IPS DF 19.7 (cell line): ENCODE data around the gene BACE1-AS.

Experiments used
- DNase-seq: peaks from one replicate; pipeline ENCODE4 v3.0.0-alpha.2; 2013; ENCODE audit warnings: low read depth, low spot score

Gene BACE1-AS

DNA sequence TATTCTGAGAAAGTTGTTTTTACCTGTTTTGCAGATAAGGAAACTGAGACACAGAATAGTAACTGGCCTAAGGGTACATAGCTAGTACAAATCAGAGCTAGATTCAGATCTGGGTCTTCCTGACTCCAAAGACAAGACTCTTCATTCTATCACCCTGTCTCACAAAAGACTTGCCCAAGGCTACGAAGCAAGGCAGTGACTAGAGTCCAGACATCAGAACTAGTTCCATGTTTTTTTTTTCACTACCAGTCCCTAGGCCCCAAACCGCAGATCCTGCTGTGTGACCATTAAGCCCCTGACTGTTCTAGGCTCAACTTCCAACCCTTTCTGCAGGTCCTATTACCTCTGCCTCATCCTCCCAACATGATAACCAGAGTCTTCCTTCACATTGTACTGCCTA, 1.5 kb downstream of the BACE1-AS start:
- no peak for DNase-seq

DNA sequence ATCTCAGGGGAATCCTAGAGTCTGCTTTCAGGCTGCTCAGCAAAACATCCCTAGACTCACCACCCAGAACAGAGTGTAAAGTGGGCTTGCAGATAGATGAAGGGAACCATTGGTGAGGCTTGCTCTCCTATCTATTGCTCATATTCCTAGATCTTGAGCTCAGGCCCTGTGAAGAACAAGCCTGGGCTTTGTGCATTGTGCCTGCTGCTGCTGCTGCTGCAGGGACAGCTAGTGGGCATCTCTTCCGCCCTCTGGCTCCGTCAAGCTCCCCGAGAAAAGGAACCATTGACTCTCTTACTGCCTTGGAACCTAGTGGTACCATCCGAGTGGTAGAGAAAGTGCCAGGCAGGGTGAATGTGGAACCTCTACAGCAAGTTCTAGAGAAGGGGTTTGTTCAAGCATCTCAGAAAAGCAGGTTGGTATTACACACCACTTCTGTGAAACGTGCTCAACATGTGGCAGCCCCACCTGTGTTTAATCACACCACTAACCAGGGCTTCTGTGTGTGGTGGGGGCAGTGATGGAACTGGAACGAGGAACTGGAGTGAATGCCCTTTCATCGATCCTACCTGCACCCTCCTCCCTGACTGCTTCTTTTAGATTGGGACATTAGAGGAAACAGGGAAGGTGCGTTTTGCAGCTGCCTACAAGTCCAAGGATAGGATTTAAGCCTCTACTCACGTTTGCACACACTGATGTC, 4.4 kb downstream of the BACE1-AS start:
- no peak for DNase-seq

DNA sequence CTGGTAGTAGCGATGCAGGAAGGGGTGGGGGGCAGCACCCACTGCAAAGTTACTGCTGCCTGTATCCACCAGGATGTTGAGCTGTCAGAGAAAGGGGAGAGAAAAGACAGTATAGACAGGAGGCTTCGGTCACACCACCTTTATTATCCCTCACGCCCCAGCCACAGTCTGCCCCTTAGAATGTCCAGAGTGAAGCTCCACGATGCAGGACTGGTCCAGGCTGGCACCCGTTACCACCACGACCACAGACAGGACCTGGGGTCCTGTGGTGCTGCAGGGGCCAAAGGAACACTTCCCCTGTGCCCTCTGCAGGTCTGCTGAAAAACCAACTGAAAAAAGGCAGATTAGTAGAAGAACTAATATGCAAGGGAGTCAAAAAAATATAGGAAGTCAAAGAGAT, 5.7 kb downstream of the BACE1-AS start:
- no peak for DNase-seq

DNA sequence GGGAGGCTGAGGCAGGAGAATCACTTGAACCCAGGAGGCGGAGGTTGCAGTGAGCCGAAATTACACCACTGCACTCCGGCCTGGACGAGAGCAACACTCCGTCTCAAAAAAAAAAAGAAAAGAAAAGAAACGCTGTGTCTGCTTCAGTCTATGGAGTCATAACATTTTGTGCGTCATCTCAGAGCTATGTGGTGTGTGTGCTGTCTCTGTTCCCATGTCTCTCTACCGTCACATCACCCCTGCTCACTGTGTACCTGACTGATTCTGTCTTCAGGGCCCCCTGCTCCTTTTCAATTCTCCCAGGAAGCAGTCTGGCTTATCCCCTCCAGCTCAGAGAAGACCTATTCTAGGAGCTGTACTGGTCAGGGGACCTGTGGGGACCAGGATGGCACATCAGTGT, 7.0 kb downstream of the BACE1-AS start:
- no peak for DNase-seq

DNA sequence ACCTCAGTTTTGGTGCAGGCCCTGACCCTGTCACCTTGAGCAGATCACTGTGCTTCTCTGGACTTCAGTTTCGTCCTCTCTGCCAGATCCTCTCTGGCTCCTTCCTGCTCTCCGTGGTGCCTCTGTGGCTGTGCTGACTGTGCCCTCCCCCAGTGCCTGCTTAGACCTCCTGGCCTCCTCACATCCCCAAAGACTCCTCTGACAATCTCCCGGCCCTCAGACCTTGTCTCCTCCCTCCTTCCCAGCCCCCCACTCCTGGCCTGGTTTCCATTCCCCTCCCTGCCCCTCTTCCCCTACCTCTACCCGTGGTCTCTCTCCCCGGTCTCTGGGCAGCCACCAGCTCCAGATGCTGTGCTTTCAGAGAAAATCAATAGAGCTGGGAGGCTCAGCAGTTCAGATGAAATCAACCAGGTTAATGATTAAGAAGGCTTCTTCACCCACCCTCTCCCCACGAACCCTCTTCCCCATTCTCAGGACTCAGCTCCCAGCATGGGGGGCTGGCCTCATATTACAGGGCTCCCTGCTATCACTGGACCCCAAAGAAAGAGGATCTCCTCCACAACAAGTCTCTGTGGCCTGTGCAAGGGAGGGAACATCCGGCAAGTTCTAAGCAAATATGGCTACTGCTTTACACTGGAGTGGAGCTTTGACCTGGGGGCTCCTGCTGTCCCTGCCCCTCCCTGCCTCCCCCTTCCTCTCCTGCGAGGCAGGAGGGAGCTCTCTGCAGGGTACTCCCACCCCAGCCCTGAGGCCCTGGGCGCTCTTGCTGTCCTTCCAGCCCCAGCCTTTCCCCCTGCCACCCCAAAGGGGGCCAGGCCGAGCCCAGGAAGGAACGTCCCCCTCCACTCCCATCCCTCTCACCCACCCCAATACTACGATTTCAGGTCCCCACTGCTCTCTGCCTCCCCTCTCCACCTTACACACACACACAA, 8.5 kb downstream of the BACE1-AS start:
- DNase-seq = no peak

DNA sequence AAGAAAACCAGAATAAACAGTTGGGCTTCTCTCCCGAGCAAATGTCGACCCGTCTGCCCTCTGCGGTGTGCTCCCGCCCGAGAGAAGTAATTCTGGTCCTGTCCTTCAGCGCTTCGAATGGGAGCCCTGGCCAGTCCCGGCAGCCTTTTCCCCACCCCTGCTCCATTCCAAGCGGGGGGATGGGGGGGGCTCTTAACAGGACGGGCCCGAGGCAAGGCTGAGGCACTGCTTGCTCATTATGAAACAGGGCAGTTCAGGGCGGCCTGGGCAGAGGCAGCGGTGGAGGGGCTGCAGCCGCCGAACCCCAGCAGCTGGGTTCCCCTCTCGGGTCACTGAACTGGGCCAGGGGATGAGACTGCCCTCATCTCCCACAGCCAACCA, 9.1 kb downstream of the BACE1-AS start:
- DNase-seq = no peak

DNA sequence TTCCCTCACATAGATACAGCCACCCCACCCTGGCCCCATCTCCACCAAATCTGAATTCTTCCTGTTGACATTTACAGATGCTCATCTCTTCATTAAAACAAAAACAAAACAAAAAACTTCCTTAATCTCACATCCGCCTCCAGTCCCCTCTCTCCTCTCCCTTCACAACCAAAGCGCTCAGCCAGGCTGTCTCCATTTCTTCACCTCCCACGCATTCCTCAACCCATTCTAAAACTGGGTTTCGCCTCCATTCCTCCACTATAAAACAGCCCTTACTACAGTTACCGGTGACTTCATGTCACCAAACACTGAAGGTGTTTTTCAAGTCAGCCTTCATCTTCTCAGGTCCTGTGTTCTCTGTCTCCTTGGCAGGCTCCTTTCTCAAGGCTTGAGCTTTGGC, 9.6 kb downstream of the BACE1-AS start:
- DNase-seq = no peak

DNA sequence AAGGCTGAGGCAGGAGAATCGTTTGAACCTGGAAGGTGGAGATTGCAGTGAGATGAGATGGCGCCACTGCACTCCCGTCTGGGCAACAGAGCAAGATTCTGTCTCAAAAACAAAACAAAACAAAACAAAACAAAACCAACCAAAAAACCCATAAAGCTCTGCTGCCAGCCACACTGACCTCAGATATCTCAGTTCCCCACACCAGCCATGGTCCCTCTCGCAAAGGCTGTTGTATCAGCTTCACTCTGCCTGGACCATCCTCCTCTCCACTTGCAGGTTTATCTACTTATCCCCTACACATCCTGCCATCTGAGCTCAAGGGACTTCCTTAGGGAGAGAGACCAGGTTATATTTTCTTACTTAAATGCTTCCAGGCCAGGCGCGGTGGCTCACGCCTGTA, 11.1 kb downstream of the BACE1-AS start:
- no peak for DNase-seq

DNA sequence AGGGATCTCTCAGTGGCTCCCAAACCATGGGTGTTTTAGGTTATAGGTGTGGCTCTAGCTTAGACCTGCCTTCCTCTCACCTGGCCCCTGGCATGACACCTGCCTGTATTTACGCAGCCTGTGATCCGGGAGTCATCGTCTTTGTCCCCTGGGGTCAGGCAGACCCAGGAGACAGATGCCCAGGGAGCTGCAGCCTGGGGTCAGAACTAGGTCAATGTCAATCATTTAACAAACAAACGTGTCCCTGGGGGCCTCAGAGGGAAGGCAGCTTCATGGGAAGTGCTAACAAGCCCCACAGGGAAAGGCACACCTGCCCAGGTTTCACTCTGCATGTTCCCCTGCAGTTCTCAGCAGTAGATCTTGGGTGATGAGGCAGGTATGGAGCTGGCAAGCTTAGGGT, 12.0 kb downstream of the BACE1-AS start:
- no peak for DNase-seq

DNA sequence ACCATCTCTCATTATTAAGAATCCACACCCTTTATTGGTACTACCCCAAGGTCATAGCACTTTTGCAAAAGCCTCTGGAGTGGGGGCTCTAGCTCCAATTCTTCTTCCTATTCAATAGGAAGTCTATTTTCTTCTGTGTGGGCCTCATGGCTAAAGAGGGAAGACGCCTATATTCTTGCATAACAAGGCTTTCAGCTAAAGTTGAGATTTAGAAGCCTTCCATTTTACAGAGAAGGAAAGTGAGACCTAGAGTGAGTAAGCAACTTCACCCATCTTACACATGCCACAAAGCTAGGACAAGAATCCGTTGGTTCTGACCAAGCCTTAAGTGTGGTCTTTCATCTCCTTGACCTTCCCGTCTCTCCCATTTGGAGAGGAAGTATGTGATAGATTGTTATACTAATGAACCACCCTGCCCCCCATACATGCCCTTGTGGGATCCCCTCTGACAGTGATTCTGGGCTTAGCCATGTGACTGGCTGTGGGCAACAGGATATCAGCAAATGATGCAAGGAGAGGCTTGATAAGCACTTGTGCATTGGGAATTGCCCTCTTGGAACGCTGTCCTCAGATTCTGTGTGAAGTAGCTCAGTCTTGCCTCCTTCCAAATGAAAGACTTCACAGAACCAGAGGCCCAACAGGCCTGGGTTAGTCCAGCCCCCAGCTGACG, 12.6 kb downstream of the BACE1-AS start:
- no peak for DNase-seq

DNA sequence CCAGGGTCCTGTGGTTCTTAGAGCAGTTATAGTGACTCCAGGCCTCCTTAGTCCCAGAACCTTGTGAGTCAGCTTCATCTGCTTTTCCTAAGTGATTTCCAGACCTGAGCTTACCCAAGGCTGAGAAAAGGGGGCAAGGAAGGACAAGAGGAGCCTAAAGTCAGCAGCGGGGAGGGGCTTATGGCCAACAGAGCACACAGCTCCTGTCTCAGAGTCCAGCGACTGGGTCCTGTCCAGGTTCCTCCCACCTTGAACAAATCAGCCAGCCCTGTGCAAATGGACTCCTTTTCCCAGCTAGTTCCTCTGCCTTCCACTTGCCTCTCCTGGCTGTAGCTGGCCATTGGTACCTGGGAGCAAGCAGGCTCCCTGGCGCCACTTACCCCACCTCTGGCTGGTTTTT, 14.0 kb downstream of the BACE1-AS start:
- DNase-seq = no peak

DNA sequence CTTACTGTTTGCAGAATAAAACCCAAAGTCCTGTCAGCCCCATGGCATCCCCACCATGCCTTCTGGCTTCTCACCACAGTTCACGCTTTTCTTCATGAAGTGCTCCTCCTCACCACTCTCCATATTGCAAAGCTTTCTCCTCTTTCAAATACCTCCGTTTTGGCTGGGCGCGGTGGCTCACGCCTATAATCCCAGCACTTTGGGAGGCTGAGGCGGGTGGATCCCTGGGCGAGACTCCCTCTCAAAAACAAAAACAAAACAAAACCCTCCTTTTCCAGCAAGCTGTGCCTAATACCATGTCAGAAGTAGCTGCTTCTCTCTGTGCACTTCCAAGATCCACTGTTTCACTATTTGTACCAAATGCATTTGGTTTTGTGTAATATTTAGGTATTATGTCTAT, 18.2 kb downstream of the BACE1-AS start:
- DNase-seq = no peak

DNA sequence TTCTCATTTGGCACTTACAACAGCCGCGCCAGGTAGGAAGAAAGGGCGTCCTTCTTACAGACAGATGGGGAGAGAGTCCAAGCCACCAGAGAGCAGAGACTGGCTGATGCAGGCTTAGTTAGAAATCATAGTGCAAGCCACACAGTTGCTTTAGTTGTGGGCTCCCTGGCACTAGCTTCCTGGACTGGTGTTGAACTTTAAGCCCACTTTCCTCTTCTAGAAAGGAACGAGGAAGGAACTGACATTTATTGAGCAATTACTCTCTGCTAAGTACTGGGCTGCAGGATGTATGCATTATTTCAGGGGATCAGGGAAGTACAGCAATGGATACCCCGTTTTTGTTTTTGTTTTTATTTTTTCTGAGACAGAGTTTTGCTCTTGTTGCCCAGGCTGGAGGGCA, 21.9 kb downstream of the BACE1-AS start:
- no peak for DNase-seq

DNA sequence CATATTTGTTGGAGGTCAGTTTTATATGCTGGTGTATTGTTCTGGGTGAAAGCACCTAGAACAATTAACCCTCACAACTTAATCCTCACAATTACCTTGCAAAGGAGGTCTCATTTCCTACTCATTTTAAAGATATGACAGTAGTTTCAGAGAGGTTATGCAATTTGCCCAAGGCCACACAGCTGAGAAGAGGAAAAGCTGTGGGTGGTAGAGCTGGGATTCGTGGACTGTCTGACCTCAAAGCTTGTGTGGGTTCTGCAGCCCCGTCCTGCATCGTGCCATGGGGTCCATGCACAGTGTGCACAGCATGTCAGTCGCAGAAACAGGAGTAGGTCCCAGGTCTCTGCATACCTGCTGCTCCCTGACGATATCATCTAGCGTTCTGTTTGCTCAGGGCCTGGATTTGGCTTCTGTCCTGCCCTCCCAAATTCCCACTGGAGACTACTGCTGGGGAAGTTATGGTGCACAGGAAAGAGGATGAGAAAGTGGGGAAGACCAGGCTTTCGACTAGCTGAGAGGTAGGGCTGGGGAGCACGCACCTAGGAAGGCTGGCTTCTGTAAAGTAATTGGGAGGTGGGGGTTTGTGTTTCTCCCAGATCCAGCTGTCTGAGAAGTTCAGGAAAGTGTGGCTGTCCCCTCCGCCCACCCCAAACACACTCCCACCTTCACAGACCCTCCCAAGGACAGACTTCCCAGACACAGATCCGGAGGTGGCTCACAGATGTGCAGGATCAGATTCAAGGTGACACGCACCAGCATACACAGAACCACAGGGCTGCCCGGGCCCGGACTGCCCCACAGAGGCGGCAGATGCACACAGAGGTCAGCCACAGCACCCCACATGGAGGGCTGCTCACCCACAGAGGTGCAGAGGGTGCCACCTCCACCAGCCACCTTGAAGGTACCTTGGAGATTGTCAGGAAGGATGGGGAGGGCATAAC, 23.0 kb downstream of the BACE1-AS start:
- no peak for DNase-seq

DNA sequence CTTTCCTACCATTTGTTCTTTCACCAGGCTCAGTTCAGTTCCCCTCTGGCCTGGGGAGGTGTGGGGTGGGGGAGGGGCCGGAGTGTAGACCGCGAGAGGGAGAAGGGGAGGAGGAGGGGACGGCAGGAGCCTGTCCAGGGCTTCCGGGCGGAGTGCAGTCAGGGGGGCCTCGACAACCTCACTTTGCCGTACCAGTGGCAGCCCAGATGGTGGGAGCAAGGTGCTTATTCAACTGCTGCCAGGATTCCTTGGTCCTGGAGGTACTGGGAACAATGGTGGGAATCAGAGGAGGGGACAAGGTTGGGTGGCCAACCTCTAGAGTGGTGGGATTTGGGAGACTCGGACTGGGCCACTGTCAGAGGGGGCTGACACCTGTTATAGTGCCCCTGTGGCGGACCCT, 23.7 kb downstream of the BACE1-AS start:
- DNase-seq = no peak

DNA sequence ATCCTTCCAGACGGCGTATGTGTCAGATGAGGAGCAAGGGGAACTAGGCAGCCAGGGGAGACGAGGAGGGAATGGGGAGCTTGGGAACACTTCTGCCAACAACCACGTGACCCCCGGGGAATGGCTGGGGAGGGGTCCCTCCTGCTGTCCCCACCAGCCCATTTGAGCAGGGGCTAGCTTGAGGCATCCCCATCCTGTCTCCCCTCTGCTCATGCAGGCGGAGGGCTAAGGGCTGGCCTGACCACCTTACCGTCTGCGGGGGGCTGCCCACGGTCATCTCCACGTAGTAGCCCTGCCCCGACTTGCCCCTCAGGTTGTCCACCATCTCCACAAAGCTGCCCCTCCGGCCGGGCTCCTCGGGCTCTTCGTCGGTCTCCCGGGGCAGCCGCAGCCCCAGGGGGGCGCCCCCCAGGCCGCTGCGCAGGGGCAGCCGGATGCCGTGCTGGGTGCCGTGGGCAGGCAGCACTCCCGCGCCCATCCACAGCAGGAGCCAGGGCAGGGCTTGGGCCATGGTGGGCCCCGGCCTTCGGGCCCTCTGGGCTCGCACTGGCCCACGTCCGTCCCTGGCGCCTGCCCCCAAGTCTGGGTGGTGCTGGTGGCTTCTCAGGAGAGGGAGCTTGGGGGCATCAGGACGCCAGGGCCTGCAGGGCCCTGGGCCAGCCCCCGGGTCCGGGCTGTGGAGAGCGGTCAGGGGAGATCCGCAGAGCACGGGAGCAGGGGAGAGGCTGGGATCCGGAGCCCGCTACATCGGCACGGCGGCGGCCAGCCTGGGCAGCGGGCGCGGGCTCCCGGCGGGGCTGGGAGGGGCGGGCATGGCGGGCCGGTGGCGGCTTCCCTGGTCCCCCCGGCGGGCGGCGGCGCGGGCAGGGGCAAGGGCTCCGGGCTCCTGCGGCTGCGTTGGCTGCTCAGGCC, 24.4 kb downstream of the BACE1-AS start:
- DNase-seq = no peak

DNA sequence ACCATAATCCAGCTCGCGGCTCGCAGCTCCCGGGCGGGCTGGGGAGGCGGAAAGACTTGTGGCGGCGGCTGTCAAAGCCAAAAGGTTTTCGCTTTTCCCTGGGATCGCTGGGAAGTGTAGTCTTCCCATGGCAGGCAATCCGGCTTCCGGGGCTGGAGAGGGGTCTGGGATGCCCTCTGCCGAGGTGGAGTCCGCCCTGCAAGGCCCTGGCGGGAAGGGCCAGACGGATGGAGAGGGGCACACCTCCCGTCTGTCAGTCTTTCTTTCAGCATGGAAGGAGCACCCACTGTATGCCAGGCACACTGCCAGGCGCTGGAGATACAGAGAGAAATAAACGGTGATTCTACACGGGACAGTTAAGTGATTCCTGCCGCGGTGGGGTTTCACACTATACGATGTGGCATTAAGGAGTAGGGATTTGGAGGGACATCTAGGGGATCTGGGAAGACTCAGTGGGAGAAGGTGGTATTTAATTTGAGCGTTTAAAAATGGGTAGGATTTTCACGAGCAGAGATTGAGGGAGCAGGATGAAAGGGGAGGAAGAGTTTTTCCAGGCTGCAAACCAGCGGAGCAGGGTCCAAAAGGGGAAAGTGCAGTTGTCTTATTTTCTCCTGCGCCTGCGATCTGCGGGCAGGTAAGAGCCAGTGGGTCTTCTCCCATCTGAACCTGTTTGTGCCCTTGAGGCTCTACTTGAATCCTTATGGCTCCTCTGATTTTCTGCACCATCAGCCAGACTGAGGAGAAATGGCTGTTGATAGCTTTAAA, 25.2 kb downstream of the BACE1-AS start, which contains the start of gene BACE1:
Gene BACE1 (minus strand): TSS at position 60 of the 765 bp plus-strand sequence. CDS start 461 bp downstream, outside the sequence.
- DNase-seq = peak; percentile 73

DNA sequence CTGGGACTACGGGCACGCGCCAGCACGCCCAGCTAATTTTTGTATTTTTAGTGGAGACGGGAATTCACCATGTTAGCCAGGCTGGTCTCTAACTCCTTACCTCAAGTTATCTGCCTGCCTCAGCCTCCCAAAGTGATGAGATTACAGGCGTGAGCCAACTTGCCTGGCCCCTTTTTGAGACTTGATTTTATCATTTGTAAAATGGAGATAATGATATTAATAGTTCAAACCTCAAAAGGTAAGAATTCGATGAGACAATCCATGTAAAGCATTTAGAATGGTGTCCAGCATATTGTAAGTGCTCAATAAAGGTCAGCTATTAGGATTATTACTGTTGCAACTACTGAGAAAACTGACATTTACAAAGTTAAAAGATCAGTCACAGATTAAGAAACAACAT, 27.6 kb downstream of the BACE1-AS start:
- DNase-seq = no peak

DNA sequence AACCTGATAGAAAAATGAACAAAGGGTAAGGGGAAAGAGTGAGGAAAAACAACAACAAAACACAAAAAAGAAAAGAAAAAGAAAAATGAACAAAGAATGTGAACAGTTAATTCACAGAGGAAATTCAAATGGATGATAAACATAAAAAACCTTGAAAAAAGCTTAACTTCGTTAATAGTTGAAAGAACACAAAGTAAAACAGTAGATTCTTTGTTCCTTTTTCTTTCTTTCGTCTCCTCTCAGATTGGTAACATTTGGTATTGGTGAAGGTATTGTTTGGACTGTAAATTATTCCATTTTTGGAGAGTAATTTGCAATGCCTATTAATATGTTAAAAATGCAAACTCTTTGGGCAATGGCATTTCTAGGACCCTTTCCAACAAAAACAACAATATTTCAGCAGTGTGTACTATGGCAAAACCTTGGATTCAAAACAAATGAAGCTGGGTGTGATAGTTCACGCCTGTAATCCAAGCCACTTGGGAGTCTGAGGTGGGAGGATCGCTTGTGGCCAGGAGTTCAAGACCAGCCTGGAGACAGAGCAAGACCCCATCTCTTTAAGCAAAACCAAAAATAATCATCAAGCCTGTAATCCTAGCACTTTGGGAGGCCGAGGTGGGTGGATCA, 28.2 kb downstream of the BACE1-AS start:
- DNase-seq = no peak
